ENCODE measurements around the gene EFEMP2.

GRCh38 chr11:65862191-65862735 is 10.3 kb downstream of the EFEMP2 start:
- TF ChIP-seq EZH2 (IDR thresholded peaks at IDR 0.05; ENCODE audit: borderline replicate concordance, low read depth, low read length, poor library complexity, severe bottlenecking), result no peak
- no peak for TF ChIP-seq CTCF (conservative IDR thresholded peaks at IDR 0.05; ENCODE audit: low read depth, low read length)

Measured in A673 (cell line).